Calu3 (cell line): ENCODE results near the gene CXCL3. TPM values are rescaled to one million over a fixed set of nuclear protein-coding genes. Genes with fewer than 3 reads are reported as not detected.

Experiments
- BruUV-seq: library from RNA; stranded (reverse); fragments of 400-500 nt; replicated peaks from 2 replicates; lab custom pipeline; 2021; lab: Mats Ljungman, UMichigan
- CTCF ChIA-PET: fragments of 300-600 bp; sonication (Branson Sonifier 250); formaldehyde crosslinking; loops from one replicate; lab custom pipeline; 2022; ENCODE audit warnings: antibody characterized with exemption; lab: Charles Lee
- DNase-seq: peaks from one replicate; pipeline ENCODE4 v3.0.0; 2022
- H3K27ac Mint-ChIP-seq: one replicate; pipeline ENCODE4 v1.8.0; 2022; ENCODE audit warnings: mixed read lengths; ENCODE audit not compliant: unreplicated experiment
- H3K27me3 Mint-ChIP-seq: one replicate; pipeline ENCODE4 v1.8.0; 2022; ENCODE audit warnings: mixed read lengths; ENCODE audit not compliant: unreplicated experiment
- H3K36me3 Mint-ChIP-seq: one replicate; pipeline ENCODE4 v1.8.0; 2022; ENCODE audit warnings: mild to moderate bottlenecking, moderate library complexity, mixed read lengths; ENCODE audit not compliant: insufficient read depth, unreplicated experiment
- H3K4me1 Mint-ChIP-seq: one replicate; pipeline ENCODE4 v1.8.0; 2022; ENCODE audit warnings: mild to moderate bottlenecking, low read depth, mixed read lengths; ENCODE audit not compliant: unreplicated experiment
- H3K4me3 Mint-ChIP-seq: one replicate; pipeline ENCODE4 v1.8.0; 2022; ENCODE audit warnings: mild to moderate bottlenecking, low read depth, moderate library complexity, mixed read lengths; ENCODE audit not compliant: unreplicated experiment
- H3K9me3 Mint-ChIP-seq: one replicate; pipeline ENCODE4 v1.8.0; 2022; ENCODE audit warnings: low read depth, mixed read lengths; ENCODE audit not compliant: unreplicated experiment
- intact Hi-C: fragments of 100-400 bp; cut with micrococcal nuclease; formaldehyde crosslinking; loops from one replicate; pipeline ENCODE4 v1.10.0; 2022; ENCODE audit not compliant: unreplicated experiment
- total RNA-seq: library from RNA; stranded (reverse); gene quantifications from 2 replicates; pipeline ENCODE4 v1.2.3, GENCODE V29; 2022
- TF ChIP-seq, protein P1 (sequence below): fragments of 200-600 bp; IDR thresholded peaks from one replicate; pipeline ENCODE4 v1.8.0; 2022; ENCODE audit warnings: antibody characterized with exemption; ENCODE audit not compliant: unreplicated experiment

The CXCL3 gene
- total RNA-seq, 1 experiment from 2014 or later, result 153 TPM

DNA sequence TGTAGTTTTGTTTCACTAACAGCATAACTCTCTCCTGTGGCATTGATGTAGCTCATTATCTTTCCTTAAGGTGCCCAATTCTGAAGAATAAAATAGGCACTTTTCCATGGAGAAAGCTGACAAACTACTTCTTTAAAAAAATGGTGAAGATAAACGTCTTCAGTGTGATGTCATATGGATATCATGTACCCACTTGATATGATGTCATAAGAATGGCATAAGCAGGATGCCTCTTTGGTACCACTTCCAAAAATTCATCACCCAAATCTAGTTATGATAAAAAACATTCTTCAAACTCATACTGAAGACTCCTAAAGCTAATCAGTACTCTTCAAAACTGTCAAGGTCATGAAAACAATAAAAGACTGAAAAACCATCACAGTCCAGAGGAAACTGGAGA is 2.9 kb upstream of the CXCL3 start:
- H3K27me3 Mint-ChIP-seq, result no peaks in the 10 kb centered on the region

DNA sequence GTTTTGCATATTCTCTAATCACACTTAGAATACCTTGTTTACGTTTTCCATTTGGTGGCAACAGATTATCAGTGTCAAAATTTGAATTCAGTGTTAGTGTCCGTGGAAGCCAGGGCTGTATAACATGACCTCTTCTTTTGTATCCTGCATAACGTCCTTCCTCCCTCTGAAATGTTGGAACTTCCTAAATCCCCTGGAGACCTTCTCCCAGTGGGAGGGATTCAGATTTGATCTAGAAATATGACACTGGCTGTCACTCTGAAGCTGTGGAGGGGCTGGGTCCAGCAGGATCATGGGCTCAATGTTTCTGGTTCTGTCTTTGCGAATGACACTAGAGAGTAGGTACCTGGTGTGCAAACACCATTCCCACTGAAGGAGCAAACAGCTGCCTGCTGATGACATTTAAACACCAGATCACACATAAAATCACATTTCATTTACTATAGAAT is 850 bp upstream of the CXCL3 start:
- DNase-seq, result no peak
- TF ChIP-seq, protein P1, sequence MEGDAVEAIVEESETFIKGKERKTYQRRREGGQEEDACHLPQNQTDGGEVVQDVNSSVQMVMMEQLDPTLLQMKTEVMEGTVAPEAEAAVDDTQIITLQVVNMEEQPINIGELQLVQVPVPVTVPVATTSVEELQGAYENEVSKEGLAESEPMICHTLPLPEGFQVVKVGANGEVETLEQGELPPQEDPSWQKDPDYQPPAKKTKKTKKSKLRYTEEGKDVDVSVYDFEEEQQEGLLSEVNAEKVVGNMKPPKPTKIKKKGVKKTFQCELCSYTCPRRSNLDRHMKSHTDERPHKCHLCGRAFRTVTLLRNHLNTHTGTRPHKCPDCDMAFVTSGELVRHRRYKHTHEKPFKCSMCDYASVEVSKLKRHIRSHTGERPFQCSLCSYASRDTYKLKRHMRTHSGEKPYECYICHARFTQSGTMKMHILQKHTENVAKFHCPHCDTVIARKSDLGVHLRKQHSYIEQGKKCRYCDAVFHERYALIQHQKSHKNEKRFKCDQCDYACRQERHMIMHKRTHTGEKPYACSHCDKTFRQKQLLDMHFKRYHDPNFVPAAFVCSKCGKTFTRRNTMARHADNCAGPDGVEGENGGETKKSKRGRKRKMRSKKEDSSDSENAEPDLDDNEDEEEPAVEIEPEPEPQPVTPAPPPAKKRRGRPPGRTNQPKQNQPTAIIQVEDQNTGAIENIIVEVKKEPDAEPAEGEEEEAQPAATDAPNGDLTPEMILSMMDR, result no peak
- intact Hi-C loops, result loop anchor here (2.0 to 10.0 kb wide), 3 partner anchors 17 to 365 kb away; no protein-coding TSS in a partner anchor
- Mint-ChIP-seq H3K36me3 (peaks cover 53% of the 10 kb centered on the region), H3K9me3 (no peaks in the 10 kb centered on the region), H3K27ac (peak overlapping the region; percentile 91), H3K27me3 (no peaks in the 10 kb centered on the region), H3K4me3 (peak overlapping the region; percentile 84), H3K4me1 (peaks cover 39% of the 10 kb centered on the region)
- TSS peak; percentile 87 for BruUV-seq
- CTCF ChIA-PET, result interaction anchor here (1.5 to 3.3 kb wide), 2 partner anchors 40 to 95 kb away, joined by 5 to 32 read pairs; partner anchors contain the start of gene CXCL5

More for the DNA sequence above, 2.9 kb upstream of the CXCL3 start:
- Mint-ChIP-seq H3K9me3 (no peaks in the 10 kb centered on the region), H3K27ac (no peak overlapping the region), H3K4me1 (peaks cover 45% of the 10 kb centered on the region), H3K36me3 (peaks cover 40% of the 10 kb centered on the region), H3K4me3 (no peak overlapping the region)
- TF ChIP-seq, protein P1, result no peak
- CTCF ChIA-PET, result interaction anchor here (2.4 kb wide), 1 partner anchor 54 kb away, joined by 6 read pairs; no protein-coding TSS in a partner anchor
- BruUV-seq, result no TSS peak
- no peak for DNase-seq
- intact Hi-C loops, result no loop called here

DNA sequence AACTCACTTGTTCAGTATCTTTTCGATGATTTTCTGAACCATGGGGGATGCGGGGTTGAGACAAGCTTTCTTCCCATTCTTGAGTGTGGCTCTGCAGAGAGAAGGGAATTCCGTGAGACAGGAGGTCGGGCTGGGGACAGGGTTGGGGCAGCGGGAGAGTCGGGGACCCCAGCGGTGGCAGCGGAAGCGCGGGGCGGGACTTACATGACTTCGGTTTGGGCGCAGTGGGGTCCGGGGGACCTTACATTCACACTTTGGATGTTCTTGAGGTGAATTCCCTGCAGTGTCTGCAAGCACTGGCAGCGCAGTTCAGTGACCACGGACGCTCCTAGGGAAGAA is 434 bp downstream of the CXCL3 start:
- BruUV-seq, result no TSS peak
- no peak for DNase-seq
- H3K4me1 Mint-ChIP-seq, result peaks cover 42% of the 10 kb centered on the region

DNA sequence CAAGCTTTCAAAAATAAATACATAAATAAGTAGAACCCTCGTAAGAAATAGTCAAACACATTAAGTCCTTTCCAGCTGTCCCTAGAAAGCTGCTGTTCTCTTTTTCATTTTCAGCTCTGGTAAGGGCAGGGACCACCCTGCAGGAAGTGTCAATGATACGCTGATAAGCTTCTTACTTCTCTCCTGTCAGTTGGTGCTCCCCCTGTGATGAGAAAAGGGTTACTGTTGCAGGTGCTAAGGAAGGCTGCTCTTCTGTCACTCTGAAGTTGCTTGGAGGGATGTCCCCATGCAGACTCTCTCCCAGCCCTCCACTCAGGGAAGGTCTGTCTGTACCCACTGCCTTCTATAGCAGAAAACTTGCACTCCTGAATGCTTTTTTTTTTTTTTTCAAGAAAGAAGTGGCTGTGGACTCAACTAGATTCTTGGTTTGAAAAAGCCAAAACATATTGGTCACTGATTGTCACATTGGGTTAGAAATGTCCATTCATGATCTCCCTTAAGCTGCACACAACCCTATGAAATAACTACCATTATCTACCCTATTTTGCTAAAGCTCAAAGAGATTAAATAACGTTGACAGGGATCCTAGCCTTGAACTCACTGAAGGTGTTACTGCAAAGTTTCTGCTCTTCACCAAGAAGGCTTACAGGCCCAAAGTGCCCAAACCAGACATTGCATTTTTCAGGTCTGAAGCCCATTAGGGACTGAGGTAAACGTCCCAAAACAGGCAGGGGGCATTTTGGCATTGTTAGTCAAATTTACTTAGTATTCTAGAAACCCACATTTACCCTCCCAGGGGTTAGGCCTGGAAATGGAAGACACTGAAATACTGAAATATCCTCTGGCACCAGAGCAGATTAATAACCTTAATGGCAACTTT is 1.2 kb downstream of the CXCL3 start:
- intact Hi-C loops, result loop anchor here (2.0 to 10.0 kb wide), 3 partner anchors 59 to 363 kb away; no protein-coding TSS in a partner anchor
- peak overlapping the region; percentile 91 for H3K27ac Mint-ChIP-seq
- peaks cover 59% of the 10 kb centered on the region for H3K36me3 Mint-ChIP-seq
- BruUV-seq, result TSS peak; percentile 79
- CTCF ChIA-PET, result interaction anchor here (0.8 to 3.3 kb wide), 3 partner anchors 19 to 98 kb away, joined by 3 to 32 read pairs (median 6); partner anchors contain the start of gene CXCL5
- H3K9me3 Mint-ChIP-seq, result peaks cover 2% of the 10 kb centered on the region
- H3K4me1 Mint-ChIP-seq, result peaks cover 44% of the 10 kb centered on the region
- H3K4me3 Mint-ChIP-seq, result peak overlapping the region; percentile 84
- TF ChIP-seq, protein P1, result no peak
- no peaks in the 10 kb centered on the region for H3K27me3 Mint-ChIP-seq
- no peak for DNase-seq

More for the DNA sequence above, 434 bp downstream of the CXCL3 start:
- H3K4me3 Mint-ChIP-seq, result peak overlapping the region; percentile 84
- TF ChIP-seq, protein P1, result no peak
- no peaks in the 10 kb centered on the region for H3K27me3 Mint-ChIP-seq
- H3K36me3 Mint-ChIP-seq, result peaks cover 53% of the 10 kb centered on the region
- H3K9me3 Mint-ChIP-seq, result no peaks in the 10 kb centered on the region
- H3K27ac Mint-ChIP-seq, result peak overlapping the region; percentile 91
- CTCF ChIA-PET, result interaction anchor here (1.0 to 3.3 kb wide), 4 partner anchors 39 to 96 kb away, joined by 3 to 32 read pairs (median 4); partner anchors contain the start of gene CXCL5
- intact Hi-C loops, result loop anchor here (2.0 to 10.0 kb wide), 3 partner anchors 15 to 363 kb away; no protein-coding TSS in a partner anchor
